BJ (cell line): Measurements from ENCODE around the gene ZKSCAN1. TPM values are rescaled to one million over a fixed set of nuclear protein-coding genes. Genes with fewer than 3 reads are reported as not detected.

Experiments
- CTCF ChIA-PET: fragments of 350-600 bp; formaldehyde crosslinking; extraction: SDS; loops from one replicate; lab custom pipeline; 2021; ENCODE audit warnings: antibody characterized with exemption, inconsistent platforms; lab: Yijun Ruan, JAX
- POLR2A ChIA-PET: fragments of 300-600 bp; sonication (Branson Sonifier 250); formaldehyde crosslinking; extraction: SDS; loops from one replicate; lab custom pipeline; 2021; ENCODE audit warnings: antibody characterized with exemption; lab: Charles Lee
- DNase-seq: peaks from one replicate; pipeline ENCODE4 v3.0.0-alpha.2; 2011; ENCODE audit warnings: low read depth
- H3K27me3 ChIP-seq: 2 replicates; pipeline ENCODE4 v1.6.0; 2011; ENCODE audit warnings: low read length; ENCODE audit not compliant: control insufficient read depth, insufficient read depth
- H3K36me3 ChIP-seq: 2 replicates; pipeline ENCODE4 v1.5.1; 2011; ENCODE audit warnings: low read length; ENCODE audit not compliant: control insufficient read depth, insufficient read depth
- H3K4me3 ChIP-seq: 2 replicates; pipeline ENCODE4 v1.5.1; 2011; ENCODE audit warnings: low read depth, mild to moderate bottlenecking, control low read depth, low read length
- CTCF ChIP-seq: IDR thresholded peaks from 2 replicates; pipeline ENCODE4 v1.5.1; 2011; ENCODE audit warnings: low read depth, mild to moderate bottlenecking, control low read depth, inconsistent platforms, low read length, moderate library complexity; ENCODE audit not compliant: insufficient read depth
- polyA plus RNA-seq: library from polyadenylated mRNA; depleted of rRNA; stranded (reverse); fragments of >200 nt; gene quantifications from 2 replicates; pipeline ENCODE4 v1.2.3, GENCODE V29; 2011; rRNA removed

The ZKSCAN1 gene
- polyA plus RNA-seq, 1 experiment: 24.5 TPM

GRCh38 chr7:100090527-100091410 lies 75.4 kb downstream of the ZKSCAN1 start:
- Histone ChIP-seq H3K27me3 (no peaks in the 10 kb centered on the region), H3K36me3 (peaks cover 41% of the 10 kb centered on the region), H3K4me3 (no peak overlapping the region)
- ChIA-PET CTCF (no interaction called here), POLR2A (no interaction called here)
- no peak for DNase-seq
- TF ChIP-seq CTCF: no peak

Other genes with a start within 250 kb of the ZKSCAN1 start
- gene CYP3A4, start 231.4 kb upstream of the ZKSCAN1 start, polyA plus RNA-seq: not detected in 2 replicates
- gene CYP3A43, start 187.6 kb upstream of the ZKSCAN1 start, polyA plus RNA-seq: not detected in 2 replicates
- gene OR2AE1, start 138.6 kb upstream of the ZKSCAN1 start, polyA plus RNA-seq: not detected in 2 replicates
- gene TRIM4, start 96.1 kb upstream of the ZKSCAN1 start, polyA plus RNA-seq: 18.6 and 25.4 TPM in 2 replicates
- not detected in 2 replicates for gene GJC3, start 86.0 kb upstream of the ZKSCAN1 start, polyA plus RNA-seq
- gene AZGP1, start 39.6 kb upstream of the ZKSCAN1 start, polyA plus RNA-seq: not detected in 2 replicates
- gene ZSCAN21, start 34.2 kb downstream of the ZKSCAN1 start, polyA plus RNA-seq: 10.3 and 10.6 TPM in 2 replicates
- gene ZNF3, start 66.1 kb downstream of the ZKSCAN1 start, polyA plus RNA-seq: 17.2 and 17.4 TPM in 2 replicates
- 195 and 234 TPM in 2 replicates for gene COPS6, start 73.4 kb downstream of the ZKSCAN1 start, polyA plus RNA-seq
- 53.8 and 89.0 TPM in 2 replicates for gene MCM7, start 85.8 kb downstream of the ZKSCAN1 start, polyA plus RNA-seq
- 14.3 and 15.2 TPM in 2 replicates for gene AP4M1, start 86.0 kb downstream of the ZKSCAN1 start, polyA plus RNA-seq
- gene TAF6, start 103.8 kb downstream of the ZKSCAN1 start, polyA plus RNA-seq: 18.2 and 39.5 TPM in 2 replicates
- 20.9 and 23.5 TPM in 2 replicates for gene CNPY4, start 104.0 kb downstream of the ZKSCAN1 start, polyA plus RNA-seq
- 1.2 and 1.6 TPM in 2 replicates for gene MBLAC1, start 111.4 kb downstream of the ZKSCAN1 start, polyA plus RNA-seq
- gene LAMTOR4, start 133.3 kb downstream of the ZKSCAN1 start, polyA plus RNA-seq: 125 and 193 TPM in 2 replicates
- 3.2 and 5.8 TPM in 2 replicates for gene TRAPPC14, start 143.1 kb downstream of the ZKSCAN1 start, polyA plus RNA-seq
- gene GAL3ST4, start 153.0 kb downstream of the ZKSCAN1 start, polyA plus RNA-seq: 8.1 and 12.1 TPM in 2 replicates
- 1.3 and 1.9 TPM in 2 replicates for gene GPC2, start 161.8 kb downstream of the ZKSCAN1 start, polyA plus RNA-seq
- gene STAG3, start 162.3 kb downstream of the ZKSCAN1 start, polyA plus RNA-seq: 0.44 and 0.61 TPM in 2 replicates
- not detected in 2 replicates for gene PVRIG, start 204.4 kb downstream of the ZKSCAN1 start, polyA plus RNA-seq